Testis (tissue), 5 donors: ENCODE measurements around the gene KRTAP5-11. TPM values are rescaled to one million over a fixed set of nuclear protein-coding genes. Genes with fewer than 3 reads are reported as not detected.
"Not testable (repeated sequence)": the region's sequence is repeated elsewhere in the genome, so short reads cannot be mapped to it uniquely, and the experiment has no call there.

Experiments used
- DNase-seq: peaks from one replicate; pipeline ENCODE4 v3.0.0-alpha.2; 2019
- H3K27ac ChIP-seq, 2 donors: fragments of 200-600 bp; sonication (generic); one replicate each; pipeline ENCODE4 v1.5.1; 2019
- H3K27me3 ChIP-seq: fragments of 200-600 bp; sonication (generic); one replicate; pipeline ENCODE4 v1.5.1; 2019
- H3K36me3 ChIP-seq: fragments of 200-600 bp; sonication (generic); one replicate; pipeline ENCODE4 v1.5.1; 2017; ENCODE audit warnings: low read depth; ENCODE audit errors: missing control alignments
- H3K4me1 ChIP-seq: fragments of 200-600 bp; sonication (generic); one replicate; pipeline ENCODE4 v1.5.1; 2019
- H3K4me3 ChIP-seq, 2 donors: fragments of 200-600 bp; sonication (generic); one replicate each; pipeline ENCODE4 v1.5.1; 2017 to 2019
- H3K9me3 ChIP-seq: fragments of 200-600 bp; sonication (generic); one replicate; pipeline ENCODE4 v1.5.1; 2017
- POLR2A ChIP-seq: fragments of 450-650 bp; IDR thresholded peaks from one replicate; pipeline ENCODE4 v1.6.1; 2017; ENCODE audit warnings: antibody characterized with exemption, mild to moderate bottlenecking, moderate library complexity
- WGBS, 2 donors: methylation state at CpG; one replicate each; pipeline ENCODE4 v1.1.5; 2018; 5-methylcytosine and 5-hydroxymethylcytosine counted together
- intact Hi-C: fragments of 100-400 bp; cut with DNase I; formaldehyde crosslinking; loops from one replicate; pipeline ENCODE4 v1.15.1; 2023; ENCODE audit warnings: low total_unique reads
- long read RNA-seq, 2 donors: transcript quantifications; one replicate each; lab custom pipeline, GENCODE V29; 2026
- polyA plus RNA-seq: library from polyadenylated mRNA; stranded (reverse); fragments of 350-450 nt; fragmentation: Illumina TruSeq; extraction: RNeasy Lipid Tissue Mini Kit (QIAGEN cat#74804); gene quantifications from one replicate; pipeline ENCODE4 v1.2.3, GENCODE V29; 2014; ENCODE audit warnings: low read depth, low replicate concordance; ENCODE audit not compliant: insufficient read depth
- total RNA-seq, 2 donors: library from RNA; depleted of rRNA; stranded (reverse); fragments of >200 nt; gene quantifications; one replicate each; pipeline ENCODE4 v1.2.3, GENCODE V29; 2016
- TF ChIP-seq, protein P1 (sequence below), 3 experiments: fragments of 450-650 bp in 2 of 3; fragments of 200-600 bp in 1 of 3; sonication (generic) in 1 of 3; IDR thresholded peaks; one replicate each; pipeline ENCODE4 v1.5.1; 2016 to 2019; ENCODE audit warnings: antibody characterized with exemption in 3 of 3, mild to moderate bottlenecking in 2 of 3, moderate library complexity in 1 of 3

Gene KRTAP5-11, protein sequence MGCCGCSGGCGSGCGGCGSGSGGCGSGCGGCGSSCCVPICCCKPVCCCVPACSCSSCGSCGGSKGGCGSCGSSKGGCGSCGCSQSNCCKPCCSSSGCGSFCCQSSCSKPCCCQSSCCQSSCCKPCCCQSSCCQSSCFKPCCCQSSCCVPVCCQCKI
- total RNA-seq (not detected), polyA plus RNA-seq (not detected)
- long read RNA-seq, donor 1 = 0 reads
- long read RNA-seq, donor 2 = 0 reads

DNA sequence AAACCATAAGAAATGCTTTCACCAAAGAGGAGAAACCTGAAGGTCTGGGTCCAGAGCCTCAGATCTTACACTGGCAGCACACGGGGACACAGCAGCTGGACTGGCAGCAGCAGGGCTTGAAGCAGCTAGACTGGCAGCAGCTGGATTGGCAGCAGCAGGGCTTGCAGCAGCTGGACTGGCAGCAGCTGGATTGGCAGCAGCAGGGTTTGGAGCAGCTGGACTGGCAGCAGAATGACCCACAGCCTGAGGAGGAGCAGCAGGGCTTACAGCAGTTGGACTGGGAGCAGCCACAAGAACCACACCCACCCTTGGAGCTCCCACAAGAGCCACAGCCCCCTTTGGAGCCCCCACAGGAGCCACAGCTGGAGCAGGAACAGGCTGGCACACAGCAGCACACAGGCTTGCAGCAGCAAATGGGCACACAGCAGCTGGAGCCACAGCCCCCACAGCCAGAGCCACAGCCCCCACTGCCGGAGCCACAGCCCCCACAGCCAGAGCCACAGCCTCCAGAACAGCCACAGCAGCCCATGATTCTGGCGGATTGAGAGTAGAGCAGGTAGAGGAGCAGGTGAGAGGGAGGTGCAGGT lies at the start of gene KRTAP5-11:
KRTAP5-11 (minus strand) TSS at position 567 of the 587 bp plus-strand sequence; CDS start at position 529, 38 bp downstream.
- H3K27me3 ChIP-seq = no peaks in the 10 kb centered on the region
- WGBS, 2 donors = 66 to 67% methylated on average over 2 to 3 of the region's 3 CpGs
- no peak for TF ChIP-seq POLR2A
- TF ChIP-seq, protein P1, sequence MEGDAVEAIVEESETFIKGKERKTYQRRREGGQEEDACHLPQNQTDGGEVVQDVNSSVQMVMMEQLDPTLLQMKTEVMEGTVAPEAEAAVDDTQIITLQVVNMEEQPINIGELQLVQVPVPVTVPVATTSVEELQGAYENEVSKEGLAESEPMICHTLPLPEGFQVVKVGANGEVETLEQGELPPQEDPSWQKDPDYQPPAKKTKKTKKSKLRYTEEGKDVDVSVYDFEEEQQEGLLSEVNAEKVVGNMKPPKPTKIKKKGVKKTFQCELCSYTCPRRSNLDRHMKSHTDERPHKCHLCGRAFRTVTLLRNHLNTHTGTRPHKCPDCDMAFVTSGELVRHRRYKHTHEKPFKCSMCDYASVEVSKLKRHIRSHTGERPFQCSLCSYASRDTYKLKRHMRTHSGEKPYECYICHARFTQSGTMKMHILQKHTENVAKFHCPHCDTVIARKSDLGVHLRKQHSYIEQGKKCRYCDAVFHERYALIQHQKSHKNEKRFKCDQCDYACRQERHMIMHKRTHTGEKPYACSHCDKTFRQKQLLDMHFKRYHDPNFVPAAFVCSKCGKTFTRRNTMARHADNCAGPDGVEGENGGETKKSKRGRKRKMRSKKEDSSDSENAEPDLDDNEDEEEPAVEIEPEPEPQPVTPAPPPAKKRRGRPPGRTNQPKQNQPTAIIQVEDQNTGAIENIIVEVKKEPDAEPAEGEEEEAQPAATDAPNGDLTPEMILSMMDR (IDR thresholded peaks at IDR 0.05) = no peak

DNA sequence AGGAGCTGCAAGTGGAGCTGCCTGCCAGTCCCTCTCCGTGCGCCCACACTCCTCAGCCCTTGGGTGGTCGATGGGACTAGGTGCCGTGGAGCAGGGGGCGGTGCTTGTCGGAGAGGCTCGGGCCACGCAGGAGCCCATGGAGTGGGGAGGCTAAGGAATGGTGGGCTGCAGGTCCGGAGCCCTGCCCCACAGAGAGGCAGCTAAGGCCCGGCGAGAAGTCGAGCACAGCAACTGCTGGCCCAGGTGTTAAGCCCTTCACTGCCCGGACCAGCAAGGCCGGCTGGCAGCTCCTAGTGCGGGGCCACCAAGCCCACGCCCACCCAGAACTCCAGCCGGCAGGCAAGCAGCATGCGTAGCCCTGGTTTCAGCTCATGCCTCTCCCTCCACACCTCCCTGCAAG lies 48.9 kb upstream of the KRTAP5-11 start:
- intact Hi-C loops = not testable (repeated sequence)

More for the DNA sequence above, at the start of gene KRTAP5-11:
- Histone ChIP-seq H3K27ac (no peak within 1 kb of the TSS), H3K36me3 (no peaks in the 10 kb centered on the region), H3K4me3 (no peak within 1 kb of the TSS), H3K9me3 (no peaks in the 10 kb centered on the region), H3K4me1 (no peaks in the 10 kb centered on the region)
- intact Hi-C loops = no loop called here
- DNase-seq = no peak

DNA sequence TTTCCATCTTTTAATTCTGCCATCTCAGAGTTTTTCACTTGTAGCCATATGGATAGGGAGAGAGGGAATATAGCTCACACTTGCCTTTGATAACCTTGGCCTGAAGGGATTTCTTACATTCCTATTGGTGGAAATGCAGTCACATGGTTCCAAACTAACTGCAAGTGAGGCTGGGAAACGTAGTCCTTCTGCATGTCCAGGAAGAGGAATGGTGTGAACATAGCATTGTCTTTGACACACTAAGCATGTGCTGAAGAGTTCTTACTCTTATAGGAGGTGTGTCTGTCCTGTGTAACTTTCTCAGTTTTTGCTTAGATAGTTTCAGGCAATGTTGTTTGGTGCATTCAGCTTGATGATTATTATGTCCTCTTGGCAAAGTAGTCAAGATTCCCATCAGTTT lies 47.4 kb upstream of the KRTAP5-11 start:
- H3K27me3 ChIP-seq, intact Hi-C loops, H3K4me1 ChIP-seq, DNase-seq, H3K27ac ChIP-seq, H3K9me3 ChIP-seq, H3K4me3 ChIP-seq, H3K36me3 ChIP-seq: not testable (repeated sequence)
- WGBS, 2 donors = 50 to 65% methylated on average over 1 of the region's 1 CpG

More for the DNA sequence above, 48.9 kb upstream of the KRTAP5-11 start:
- H3K27ac ChIP-seq, H3K4me3 ChIP-seq, DNase-seq, H3K27me3 ChIP-seq, H3K4me1 ChIP-seq, H3K9me3 ChIP-seq, H3K36me3 ChIP-seq: not testable (repeated sequence)
- WGBS, 2 donors = 70% methylated on average over 18 of the region's 18 CpGs; no CpG with 5 or more reads in 1 of the 2 donors

DNA sequence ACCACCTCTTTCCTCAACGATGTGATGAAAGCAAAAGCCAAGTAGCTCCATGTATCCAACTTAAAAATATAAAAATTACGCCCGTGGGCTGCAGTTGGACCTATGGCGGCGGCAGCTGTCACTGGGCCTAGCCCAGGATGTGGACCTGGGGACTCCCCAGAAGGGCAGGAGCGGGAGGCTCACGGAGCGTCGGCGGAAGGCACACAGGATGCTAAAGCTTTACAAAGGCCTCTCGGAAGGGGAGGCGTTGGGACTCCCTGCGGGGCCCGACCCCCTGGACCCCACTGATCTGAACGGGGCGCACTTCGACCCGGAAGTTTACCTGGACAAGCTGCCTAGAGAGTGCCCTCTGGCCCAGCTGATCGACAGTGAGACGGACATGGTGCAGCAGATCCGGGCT lies 46.3 kb upstream of the KRTAP5-11 start:
- H3K27ac ChIP-seq, intact Hi-C loops, H3K4me3 ChIP-seq, H3K27me3 ChIP-seq, DNase-seq, H3K9me3 ChIP-seq, H3K4me1 ChIP-seq, H3K36me3 ChIP-seq: not testable (repeated sequence)
- 68 to 86% methylated on average over 21 of the region's 21 CpGs for WGBS, 2 donors

DNA sequence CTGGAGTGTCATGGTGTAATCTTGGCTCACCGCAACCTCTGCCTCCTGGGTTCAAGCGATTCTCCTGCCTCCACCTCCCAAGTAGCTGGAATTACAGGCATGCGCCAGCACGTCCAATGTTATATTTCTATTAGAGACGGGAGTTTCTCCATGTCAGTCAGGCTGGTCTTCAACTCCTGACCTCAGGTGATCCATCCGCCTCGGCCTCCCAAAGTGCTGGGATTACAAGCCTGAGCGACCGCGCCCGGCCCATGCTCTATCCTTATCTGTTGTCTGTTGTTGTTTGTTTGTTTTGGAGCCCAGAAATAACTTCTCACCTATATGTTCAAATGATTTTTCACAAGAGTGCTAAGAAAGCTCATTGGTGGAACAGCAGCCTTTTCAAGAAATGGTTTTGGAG lies 40.6 kb upstream of the KRTAP5-11 start:
- intact Hi-C loops, H3K9me3 ChIP-seq: not testable (repeated sequence)
- 60 to 65% methylated on average over 11 of the region's 11 CpGs for WGBS, 2 donors

GRCh38 chr11:71622561-71622960 lies 39.9 kb upstream of the KRTAP5-11 start:
- 70 to 76% methylated on average over 14 of the region's 14 CpGs for WGBS, 2 donors
- H3K27ac ChIP-seq, DNase-seq, H3K27me3 ChIP-seq, H3K36me3 ChIP-seq, H3K4me1 ChIP-seq, intact Hi-C loops, H3K4me3 ChIP-seq, H3K9me3 ChIP-seq: not testable (repeated sequence)

More for the DNA sequence above, 40.6 kb upstream of the KRTAP5-11 start:
- H3K4me1 ChIP-seq, H3K36me3 ChIP-seq, DNase-seq, H3K4me3 ChIP-seq, H3K27ac ChIP-seq, H3K27me3 ChIP-seq: not testable (repeated sequence)

DNA sequence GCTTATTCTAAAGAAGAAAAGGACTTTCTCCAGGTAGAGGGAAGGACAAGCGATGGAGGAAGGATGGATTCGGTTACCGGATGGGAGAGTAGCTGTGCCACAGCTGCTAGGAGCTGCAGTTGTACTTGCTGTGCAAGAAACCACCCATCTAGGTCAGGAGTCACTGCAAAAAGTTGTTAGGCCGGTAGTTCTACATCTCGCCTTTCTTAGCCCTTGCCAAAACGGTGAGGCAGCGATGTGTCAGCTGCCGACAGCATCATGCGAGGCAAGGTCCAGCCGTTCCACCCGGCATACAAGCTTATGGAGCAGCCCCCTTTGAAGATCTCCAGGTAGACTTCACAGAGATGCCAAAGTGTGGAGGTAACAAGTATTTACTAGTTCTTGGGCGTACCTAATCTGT lies 32.3 kb upstream of the KRTAP5-11 start:
- H3K4me3 ChIP-seq, H3K9me3 ChIP-seq, DNase-seq, H3K36me3 ChIP-seq, H3K4me1 ChIP-seq, intact Hi-C loops, H3K27me3 ChIP-seq, H3K27ac ChIP-seq: not testable (repeated sequence)
- 45 to 71% methylated on average over 11 of the region's 12 CpGs for WGBS, 2 donors

DNA sequence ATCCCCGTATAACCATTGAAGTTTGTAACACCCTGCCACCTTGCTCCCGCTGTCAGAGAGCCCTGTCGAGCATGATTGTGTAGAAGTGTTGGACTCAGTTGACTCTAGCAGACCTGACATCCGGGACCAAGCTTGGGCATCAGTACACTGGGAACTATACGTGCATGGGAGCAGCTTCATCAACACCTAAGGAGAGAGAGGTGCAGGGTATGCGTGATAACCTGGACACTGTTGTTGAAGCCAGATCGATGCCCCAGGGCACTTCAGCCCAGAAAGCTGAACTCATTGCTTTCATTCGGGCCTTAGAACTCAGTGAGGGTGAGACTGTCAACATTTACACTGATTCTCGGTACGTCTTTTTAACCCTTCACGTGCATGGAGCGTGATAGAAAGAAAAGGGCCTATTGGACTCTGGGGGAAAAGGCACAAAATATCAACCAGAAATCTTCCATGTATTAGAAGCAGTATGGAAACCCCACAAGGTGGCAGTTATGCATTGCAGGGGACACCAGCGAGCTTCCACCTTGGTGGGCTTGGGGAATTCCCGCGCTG lies 31.8 kb upstream of the KRTAP5-11 start:
- intact Hi-C loops, DNase-seq, H3K27me3 ChIP-seq, H3K4me3 ChIP-seq, H3K27ac ChIP-seq, H3K9me3 ChIP-seq, H3K36me3 ChIP-seq, H3K4me1 ChIP-seq: not testable (repeated sequence)
- WGBS, 2 donors = 53 to 57% methylated on average over 15 of the region's 15 CpGs

DNA sequence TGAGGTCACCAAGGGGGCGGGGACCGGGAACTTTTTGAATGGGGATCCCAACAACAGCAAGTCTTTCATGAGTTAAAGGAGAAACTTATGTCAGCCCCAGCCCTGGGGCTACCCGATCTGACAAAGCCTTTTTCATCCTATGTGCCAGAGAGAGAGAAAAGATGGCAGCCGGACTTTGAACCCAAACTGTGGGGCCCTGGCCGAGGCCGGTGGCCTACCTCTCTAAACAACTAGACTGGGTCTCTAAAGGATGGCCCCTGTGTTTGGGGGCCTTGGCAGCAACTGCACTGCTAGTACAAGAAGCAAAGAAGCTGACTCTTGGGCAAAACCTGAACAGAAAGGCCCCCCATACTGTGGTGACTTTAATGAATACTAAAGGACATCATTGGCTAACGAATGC lies 31.3 kb upstream of the KRTAP5-11 start:
- intact Hi-C loops, DNase-seq, H3K27me3 ChIP-seq, H3K4me3 ChIP-seq, H3K9me3 ChIP-seq, H3K4me1 ChIP-seq, H3K27ac ChIP-seq, H3K36me3 ChIP-seq: not testable (repeated sequence)
- WGBS, 2 donors = 61 to 70% methylated on average over 7 of the region's 7 CpGs

GRCh38 chr11:71611218-71611910 lies 28.7 kb upstream of the KRTAP5-11 start:
- H3K4me1 ChIP-seq, DNase-seq, H3K36me3 ChIP-seq, intact Hi-C loops, H3K9me3 ChIP-seq, H3K4me3 ChIP-seq, H3K27me3 ChIP-seq, H3K27ac ChIP-seq: not testable (repeated sequence)
- WGBS, 2 donors = 58 to 66% methylated on average over 21 of the region's 21 CpGs

DNA sequence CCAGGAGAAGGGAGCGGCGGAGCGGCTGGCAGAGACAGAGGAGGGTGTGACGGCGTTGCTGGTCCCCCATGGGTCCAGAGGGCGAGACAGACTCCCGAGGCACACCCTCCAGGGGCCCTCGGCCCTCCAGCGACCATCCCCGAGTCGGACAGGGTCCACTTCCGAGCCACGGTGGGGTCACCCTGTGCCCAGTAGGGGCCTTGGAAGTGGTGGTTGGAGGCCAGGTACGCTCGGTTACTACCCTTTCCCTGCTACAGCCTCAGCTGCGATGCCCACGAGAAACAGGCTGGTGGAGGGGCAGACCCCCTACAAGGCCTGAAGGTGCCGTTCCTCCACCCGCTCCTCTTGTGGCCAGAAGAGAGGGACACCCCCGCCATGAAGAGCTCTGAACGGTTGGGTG lies 25.6 kb upstream of the KRTAP5-11 start:
- H3K27me3 ChIP-seq, H3K36me3 ChIP-seq, H3K4me1 ChIP-seq, intact Hi-C loops, H3K27ac ChIP-seq, H3K9me3 ChIP-seq, DNase-seq, H3K4me3 ChIP-seq: not testable (repeated sequence)
- WGBS, 2 donors = 10% methylated on average over 12 of the region's 21 CpGs; no CpG with 5 or more reads in 1 of the 2 donors
